HG02884 (cell line): ENCODE data around the gene ZNF568.

ENCODE experiments used
- ATAC-seq: cut with Tn5 transposase; IDR thresholded peaks from one replicate; pipeline ENCODE4 v1.9.1; 2021; ENCODE audit warnings: mild to moderate bottlenecking, moderate library complexity; ENCODE audit not compliant: unreplicated experiment

ZNF568 gene

DNA sequence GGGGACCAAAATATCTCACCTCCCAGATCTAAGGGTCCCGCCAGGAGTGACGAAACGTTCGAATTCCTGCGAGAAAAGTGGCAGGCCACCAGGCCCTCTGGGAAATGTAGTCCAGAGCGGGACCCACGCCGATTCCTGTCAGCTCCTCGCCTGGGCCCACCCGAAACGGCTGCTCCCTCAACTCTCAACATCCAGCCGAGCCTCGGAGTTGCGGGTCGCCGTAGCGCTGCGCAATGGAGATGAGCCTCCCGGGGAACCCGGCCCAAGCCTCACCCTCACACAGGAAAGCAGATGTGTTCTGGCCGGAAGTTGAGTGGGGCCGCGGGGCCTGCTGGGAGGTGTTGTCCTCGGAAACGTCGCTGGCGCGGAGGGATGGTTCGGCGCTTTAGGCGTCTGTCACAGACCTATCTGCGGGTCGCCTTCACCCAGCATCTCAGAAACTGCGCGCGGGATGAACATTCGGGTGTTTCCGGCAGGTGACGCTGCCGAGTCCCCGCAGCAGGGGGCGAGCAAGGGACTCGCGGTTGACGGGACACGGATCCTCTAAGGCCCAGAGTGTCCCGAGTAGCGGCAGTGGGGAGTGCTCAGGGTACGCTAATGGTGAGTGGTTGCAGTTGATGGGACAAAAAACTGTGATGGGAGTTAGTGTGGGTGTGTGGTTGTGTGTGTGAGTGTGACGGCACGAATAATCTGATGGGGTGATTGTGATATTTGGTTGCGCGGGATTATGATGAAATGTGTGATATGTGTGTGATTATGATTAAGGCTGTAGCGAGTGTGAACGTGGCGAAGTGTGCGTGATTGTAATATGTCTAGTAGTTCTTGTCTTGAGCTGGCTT, at the start of gene ZNF568, which contains the start of gene ZNF829:
Gene ZNF568 (plus strand): TSS at position 341 of the 839 bp plus-strand sequence. CDS start 6,439 bp downstream, outside the sequence.
Gene ZNF829 (minus strand): TSS at position 300 of the 839 bp plus-strand sequence. CDS start 1,124 bp downstream, outside the sequence.
- ATAC-seq: peak; percentile 87

DNA sequence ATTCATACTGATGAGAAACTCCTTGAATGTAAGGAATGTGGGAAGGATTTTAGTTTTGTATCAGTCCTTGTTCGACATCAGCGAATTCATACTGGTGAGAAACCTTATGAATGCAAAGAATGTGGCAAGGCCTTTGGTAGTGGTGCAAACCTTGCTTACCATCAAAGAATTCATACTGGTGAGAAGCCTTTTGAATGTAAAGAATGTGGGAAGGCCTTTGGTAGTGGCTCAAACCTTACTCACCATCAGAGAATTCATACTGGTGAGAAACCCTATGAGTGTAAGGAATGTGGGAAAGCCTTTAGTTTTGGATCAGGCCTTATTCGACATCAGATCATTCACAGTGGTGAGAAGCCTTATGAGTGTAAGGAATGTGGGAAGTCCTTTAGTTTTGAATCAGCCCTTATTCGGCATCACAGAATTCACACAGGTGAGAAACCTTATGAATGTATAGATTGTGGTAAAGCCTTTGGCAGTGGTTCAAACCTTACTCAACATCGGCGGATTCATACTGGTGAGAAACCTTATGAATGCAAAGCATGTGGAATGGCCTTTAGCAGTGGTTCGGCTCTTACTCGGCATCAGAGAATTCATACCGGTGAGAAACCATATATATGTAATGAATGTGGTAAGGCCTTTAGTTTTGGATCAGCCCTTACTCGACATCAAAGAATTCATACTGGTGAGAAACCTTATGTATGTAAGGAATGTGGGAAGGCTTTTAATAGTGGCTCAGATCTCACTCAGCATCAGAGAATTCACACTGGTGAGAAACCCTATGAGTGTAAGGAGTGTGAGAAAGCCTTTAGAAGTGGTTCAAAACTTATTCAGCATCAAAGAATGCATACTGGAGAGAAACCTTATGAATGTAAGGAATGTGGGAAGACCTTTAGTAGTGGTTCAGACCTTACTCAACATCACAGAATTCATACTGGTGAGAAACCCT, 38.9 kb upstream of the ZNF568 start:
- no peak for ATAC-seq

DNA sequence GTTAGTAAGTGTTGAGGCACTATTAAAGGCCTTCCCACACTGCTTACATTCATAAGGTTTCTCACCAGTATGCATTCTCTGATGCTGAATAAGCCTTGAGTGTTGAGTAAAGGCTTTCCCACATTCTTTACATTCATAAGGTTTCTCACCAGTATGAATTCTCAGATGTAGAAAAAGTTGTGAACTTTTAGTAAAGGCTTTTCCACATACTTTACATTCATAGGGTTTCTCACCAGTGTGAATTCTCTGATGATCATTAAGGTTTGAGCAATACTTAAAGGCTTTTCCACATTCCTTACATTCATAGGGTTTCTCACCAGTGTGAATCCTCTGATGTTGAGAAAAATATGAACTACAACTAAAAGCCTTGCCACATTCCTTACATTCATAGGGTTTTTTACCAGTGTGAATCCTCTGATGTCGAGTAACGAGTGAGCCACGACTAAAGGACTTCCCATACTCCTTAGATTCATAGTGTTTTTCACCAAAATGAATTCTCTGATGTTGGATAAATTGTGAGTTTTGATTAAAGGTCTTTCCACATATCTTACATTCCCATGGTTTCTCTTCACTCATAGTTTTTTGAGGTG, 24.3 kb upstream of the ZNF568 start:
- ATAC-seq: no peak

DNA sequence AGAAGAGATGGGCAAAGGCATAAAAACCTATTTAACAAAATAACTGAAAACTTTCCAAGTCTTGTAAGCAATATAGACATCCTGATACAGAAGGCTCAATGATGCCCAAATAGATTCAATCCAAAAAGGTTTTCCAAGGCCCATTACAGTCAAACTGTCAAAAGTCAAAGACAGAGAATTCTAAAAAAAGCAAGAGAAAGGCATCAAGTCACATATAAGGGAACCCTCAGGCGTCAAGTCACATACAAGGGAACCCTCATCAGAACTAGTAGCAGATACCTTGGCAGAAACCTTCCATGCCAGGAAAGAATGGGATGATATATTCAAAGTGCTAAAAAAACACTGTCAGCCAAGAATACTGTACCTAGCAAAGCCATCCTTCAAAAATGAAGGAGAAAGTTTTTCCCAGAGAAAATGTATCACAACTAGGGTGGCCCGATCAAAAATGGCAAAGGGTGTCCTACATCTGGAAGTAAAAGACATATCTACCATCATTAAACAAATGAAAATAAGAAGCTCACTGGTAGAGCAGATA, 21.2 kb upstream of the ZNF568 start:
- ATAC-seq: no peak

DNA sequence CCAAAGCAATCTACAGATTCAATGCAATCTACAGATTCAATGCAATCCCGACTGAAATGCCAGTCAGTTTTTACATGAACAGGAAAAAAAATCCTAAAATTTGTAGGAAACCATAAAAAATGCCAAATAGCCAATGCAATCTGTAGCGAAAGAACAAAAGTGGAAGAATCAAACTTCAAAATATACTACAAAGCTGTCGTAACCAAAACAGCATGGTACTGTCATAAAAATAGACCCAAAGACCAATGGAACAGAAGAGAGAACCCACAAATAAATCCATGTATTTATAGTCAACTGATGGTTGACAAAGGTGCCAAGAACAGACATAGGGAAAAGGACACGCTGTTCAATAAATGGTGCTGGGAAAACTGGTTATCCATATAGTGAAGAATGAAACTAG, 17.7 kb upstream of the ZNF568 start:
- no peak for ATAC-seq

DNA sequence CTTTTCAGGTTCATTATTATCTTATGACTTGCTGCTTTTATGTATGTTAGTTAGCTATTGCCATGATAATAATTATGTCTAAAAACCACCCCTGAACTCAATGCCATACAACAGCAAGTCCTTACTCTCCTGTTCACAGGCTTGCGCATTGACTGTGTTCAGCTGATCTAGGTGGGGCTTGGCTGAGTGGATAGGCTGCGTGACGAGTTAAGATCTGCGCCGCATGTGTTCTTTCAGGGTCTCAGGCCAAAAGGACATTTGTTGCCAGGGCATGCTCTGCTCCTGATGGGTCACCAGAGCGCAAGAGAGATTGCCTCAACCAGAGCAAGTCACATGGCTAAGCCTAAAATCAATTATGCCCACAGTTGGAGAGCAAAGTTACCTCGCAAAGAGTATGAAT, 859 bp downstream of the ZNF568 start:
- ATAC-seq: no peak

DNA sequence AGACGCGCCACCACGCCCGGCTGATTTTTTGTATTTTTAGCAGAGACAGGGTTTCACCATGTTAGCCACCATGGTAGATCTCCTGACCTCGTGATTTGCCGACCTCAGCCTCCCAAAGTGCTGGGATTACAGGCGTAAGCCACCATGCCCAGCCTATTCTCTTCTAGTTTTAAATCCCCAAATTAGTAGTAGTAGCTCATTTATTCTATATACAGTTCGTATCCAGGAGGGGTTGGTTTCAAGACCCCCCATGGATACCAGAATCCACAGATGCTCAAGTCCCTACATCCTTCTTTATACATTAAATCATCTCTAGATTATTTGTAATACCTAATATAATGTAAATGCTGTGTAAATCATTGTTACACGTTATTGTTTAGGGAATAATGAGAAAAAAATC, 2.0 kb downstream of the ZNF568 start:
- ATAC-seq: no peak

DNA sequence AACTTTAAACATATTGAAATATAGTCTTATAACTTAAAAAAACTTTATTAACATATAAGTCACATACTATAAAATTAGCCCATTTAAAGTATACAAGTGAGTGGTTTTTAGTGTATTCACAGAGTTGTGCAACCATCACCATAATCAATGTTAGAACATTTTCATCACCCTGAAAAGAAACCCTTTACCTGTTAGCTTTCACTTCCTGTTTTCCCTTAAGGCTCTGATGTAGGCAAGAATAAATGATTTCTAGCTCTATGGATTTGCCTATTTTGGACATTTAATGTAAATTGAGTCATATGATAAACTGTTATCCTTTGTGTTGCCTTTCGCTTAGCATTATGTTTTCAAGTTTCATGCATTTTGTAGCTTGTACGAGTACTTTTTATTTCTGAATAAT, 15.6 kb downstream of the ZNF568 start:
- no peak for ATAC-seq

DNA sequence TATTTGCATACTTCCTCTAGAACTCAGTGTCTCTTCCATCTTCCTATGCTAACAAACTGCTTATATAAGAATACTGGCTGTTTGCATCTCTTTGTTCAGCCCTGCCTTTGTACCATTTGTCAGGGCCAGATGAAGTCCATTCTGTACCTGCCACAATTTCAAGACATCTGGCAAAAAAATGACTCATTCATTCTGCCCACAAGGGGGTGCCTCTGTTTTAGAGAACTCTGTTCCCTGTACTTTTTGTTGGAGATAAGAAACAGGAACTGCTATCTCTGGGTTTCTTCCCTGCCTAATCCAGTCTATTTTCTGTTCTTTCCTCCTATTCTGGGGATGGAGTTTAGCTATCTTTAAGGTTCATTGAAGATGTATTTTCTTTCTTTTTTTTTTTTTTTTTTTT, 23.0 kb downstream of the ZNF568 start:
- no peak for ATAC-seq

DNA sequence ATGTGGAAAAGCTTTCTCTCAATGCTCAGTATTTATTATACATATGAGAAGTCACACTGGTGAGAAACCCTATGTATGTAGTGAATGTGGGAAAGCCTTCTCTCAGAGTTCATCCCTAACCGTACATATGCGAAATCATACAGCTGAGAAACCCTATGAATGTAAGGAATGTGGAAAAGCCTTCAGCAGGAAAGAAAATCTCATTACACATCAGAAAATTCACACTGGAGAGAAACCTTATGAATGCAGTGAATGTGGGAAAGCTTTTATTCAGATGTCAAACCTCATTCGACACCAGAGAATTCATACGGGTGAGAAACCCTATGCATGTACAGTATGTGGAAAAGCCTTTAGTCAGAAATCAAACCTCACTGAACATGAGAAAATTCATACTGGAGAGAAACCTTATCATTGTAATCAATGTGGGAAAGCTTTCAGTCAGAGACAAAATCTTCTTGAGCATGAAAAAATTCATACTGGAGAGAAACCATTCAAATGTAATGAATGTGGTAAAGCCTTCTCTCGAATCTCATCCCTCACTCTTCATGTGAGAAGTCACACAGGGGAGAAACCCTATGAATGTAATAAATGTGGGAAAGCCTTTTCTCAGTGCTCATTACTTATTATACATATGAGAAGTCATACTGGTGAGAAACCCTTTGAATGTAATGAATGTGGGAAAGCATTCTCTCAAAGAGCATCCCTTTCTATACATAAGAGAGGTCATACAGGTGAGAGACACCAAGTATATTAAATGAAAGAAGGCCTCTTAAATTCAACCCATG, 34.4 kb downstream of the ZNF568 start:
- ATAC-seq: no peak

DNA sequence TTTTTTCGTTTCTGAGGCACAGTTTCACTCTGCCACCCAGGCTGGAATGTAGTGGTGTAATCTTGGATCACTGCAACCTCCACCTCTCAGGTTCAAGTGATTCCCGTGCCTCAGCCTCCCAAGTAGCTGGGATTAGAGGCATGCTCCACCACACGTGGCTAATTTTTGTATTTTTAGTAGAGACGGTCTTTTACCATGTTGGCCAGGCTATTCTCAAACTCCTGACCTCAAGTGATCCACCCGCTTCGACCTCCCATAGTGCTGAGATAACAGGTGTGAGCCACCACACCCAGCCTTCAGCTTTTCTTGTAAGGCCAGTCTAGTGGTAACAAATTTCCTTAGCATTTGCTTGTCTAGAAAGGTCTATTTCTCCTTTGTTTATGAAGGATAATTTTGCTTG, 46.2 kb downstream of the ZNF568 start:
- ATAC-seq: no peak

DNA sequence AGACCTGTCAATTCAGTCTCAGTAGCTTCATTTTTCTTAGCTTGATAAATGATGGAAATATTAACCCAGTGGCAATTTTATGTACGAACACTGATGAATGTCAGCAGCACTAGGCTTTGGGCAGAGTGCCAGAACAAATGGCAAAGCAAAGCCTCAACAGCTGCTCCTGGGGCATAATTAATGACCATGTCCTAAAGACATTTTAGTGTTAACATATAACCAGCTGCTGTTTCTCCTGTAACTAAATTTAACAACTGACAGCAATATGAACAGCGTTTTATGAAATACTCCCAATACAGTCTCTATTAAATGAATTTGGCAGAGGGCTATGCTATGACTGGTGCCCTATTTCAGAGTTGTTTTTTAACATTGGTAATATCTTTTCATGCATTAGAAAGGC, 47.1 kb downstream of the ZNF568 start:
- no peak for ATAC-seq

DNA sequence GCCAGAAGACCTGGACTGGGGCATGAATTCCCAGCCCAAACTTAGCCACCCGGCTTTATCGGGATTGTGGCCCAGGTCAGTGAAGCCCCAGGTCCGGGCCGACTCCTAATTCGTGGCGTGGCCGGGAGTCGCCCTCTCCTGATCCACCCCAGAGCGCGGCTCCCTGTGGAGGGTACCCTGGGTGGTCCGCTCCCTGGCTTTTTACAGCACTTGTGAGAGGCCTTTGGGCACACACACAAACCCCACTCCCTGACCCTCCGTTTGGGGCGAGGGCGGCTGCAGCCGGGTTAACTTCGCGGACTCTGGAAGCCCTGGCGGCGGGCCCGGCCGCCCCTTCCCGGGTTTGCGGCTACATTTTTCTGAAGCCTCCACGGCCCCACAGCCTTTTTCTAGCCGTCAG, 56.4 kb downstream of the ZNF568 start:
- no peak for ATAC-seq

DNA sequence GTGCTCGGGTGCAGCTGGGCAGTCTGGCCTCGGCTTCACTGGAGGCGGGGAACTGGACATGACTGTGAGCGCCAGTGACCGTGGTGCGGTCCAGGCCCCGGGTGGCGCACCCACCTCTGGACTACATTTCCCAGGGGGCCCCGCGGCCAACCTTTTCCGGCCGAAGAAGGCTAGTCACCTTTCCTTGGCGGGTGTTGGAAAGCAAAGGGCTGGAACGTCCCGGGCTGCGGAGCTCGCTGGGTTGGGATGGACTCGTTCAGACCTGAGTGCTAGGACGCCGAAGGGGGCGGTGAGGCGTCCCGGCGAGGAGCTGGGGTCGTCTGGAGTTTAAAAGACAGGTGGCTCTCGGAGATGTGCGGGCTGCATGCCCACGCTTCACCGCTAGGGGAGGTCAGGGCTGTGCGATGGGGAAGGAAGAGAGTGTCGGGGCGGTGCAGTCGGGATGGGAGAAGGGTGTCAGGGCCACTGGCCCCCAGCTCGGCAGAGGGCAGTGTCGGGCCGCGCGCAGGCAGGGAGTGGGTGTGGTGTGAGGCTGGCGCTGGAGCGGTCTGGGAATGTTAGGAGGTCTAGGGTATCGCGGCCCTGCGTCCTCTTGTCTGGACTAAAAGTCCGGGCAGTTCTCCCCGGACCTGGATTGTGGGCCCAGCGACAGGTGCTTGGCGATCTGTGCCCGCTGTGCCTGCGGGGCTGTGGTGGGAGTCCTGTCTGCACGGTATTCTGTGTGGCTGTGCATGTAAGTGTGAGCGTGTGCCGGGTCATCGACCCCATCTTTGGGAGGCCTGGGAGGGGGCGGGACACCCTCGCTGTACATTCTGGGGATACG, 57.1 kb downstream of the ZNF568 start:
- ATAC-seq: no peak

DNA sequence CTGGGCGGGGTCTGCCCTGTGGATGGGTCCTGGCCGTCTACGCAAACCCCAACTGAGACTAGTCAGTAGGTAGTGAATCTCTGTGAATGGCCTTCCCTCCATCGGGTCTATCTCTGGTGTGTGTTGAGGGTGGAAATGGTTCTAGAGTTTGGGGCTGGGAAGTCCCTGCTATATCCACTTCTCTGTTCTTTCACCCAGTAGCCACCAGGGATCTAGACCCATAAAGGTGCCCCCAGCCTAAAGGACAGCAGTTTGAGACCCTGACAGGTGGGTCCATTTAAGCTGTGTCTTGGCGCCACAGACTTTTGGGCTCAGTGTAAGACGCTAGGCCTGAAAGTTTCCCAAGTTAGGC, 57.7 kb downstream of the ZNF568 start:
- no peak for ATAC-seq

DNA sequence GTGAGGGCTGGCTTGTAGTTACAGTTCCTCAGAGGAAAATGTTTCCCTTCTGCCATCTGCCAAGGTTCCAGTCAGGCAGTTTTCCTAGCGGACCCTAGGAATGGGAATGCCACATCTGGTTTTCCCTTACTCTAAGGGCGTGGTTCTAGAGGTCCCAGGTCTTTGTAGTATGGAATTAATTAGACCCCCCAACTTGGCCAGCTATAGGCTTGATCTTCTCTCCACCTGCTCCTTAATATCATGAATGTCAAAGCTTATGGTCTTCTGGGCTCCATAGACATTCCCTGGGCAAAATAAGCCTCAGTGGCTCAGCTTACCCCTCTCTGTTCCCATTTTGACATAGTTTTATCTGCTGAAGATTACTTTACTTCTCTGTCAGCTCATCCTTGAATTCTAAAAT, 70.0 kb downstream of the ZNF568 start:
- no peak for ATAC-seq

DNA sequence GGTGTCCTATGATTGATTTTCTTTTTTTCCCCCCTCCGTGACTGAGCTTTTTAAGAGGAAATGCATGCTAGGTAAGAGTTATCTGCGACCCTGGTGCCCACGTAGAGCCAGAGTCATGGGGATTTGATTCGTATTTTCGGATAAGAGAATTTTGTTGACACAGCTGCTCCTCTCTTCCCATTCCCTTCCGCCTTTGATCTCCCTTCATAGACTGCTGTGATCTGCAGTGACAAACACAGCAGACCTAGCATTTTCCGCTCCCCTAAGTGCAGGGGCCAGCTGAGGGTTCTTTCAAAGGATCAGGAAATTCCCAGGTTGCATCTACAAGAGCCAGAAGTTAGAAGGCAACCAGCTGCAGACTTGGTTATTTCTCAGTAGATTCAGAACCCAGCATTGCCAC, 70.5 kb downstream of the ZNF568 start:
- ATAC-seq: no peak

DNA sequence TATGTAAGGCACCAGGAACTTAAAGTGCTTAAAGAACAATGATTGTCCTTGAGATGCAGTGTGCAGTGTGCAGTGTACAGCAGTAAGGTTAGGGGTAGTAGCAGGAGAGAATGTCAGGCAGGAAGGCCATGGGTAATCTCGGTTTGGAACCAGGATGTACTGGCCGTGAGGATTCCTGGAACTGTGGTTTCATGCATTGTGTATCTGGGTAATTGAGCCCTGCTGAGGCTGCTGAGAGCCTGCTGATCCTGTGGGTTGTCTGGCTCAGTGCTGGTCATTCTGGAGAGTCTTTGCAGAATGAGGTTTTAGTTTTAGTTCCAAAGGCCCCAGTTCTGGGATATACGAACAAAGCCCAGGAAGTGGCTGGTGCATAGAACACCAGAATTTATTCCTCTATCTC, 71.0 kb downstream of the ZNF568 start:
- ATAC-seq: no peak

DNA sequence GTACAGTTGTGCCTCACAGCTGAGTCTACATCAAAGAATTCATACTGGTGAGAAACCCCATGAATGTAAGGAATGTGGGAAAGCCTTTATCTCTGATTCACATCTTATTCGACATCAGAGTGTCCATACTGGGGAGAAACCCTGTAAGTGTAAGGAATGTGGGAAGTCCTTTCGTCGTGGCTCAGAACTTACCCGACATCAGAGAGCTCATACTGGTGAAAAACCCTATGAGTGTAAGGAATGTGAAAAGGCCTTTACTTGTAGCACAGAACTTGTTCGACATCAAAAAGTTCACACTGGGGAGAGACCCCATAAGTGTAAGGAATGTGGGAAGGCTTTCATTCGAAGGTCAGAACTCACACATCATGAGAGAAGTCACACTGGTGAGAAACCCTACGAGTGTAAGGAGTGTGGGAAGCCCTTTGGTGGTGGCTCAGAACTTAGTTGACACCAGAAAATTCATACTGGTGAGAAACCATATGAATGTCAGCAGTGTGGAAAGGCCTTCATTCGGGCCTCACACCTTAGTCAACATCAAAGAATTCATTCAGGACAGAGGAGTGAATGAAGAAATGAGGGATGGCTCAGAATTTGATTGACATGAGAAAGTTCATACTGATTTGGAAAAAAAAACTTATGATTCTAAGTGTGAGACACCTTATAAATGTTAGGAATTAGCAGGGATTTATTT, 81.2 kb downstream of the ZNF568 start:
- no peak for ATAC-seq
